Lower lobe of right lung (tissue), 2 donors: ENCODE data around the gene GDF11. TPM values are rescaled to one million over a fixed set of nuclear protein-coding genes. Genes with fewer than 3 reads are reported as not detected.
A peak's percentile ranks its signal among the peaks of the same experiment; 100 is the strongest.

Experiments used
- ATAC-seq, 2 donors: fragments of 200-7000 bp; cut with Tn5 transposase; one replicate each; pipeline ENCODE4 v1.9.1; 2020 to 2022; ENCODE audit warnings: mild to moderate bottlenecking in 2 of 2, moderate library complexity in 2 of 2
- DNase-seq: peaks from one replicate; pipeline ENCODE4 v3.0.0-alpha.2; 2020
- H3K27ac ChIP-seq: fragments of 200-600 bp; one replicate; pipeline ENCODE4 v1.8.0; 2022
- H3K27me3 ChIP-seq: fragments of 200-600 bp; one replicate; pipeline ENCODE4 v1.8.0; 2022; ENCODE audit warnings: low read depth
- H3K36me3 ChIP-seq: fragments of 200-600 bp; one replicate; pipeline ENCODE4 v1.8.0; 2022; ENCODE audit warnings: mild to moderate bottlenecking
- H3K4me1 ChIP-seq: fragments of 200-600 bp; one replicate; pipeline ENCODE4 v1.8.0; 2022
- H3K4me3 ChIP-seq: fragments of 200-600 bp; one replicate; pipeline ENCODE4 v1.8.0; 2022; ENCODE audit warnings: mild to moderate bottlenecking
- H3K9me3 ChIP-seq: fragments of 200-600 bp; one replicate; pipeline ENCODE4 v1.8.0; 2022
- intact Hi-C: fragments of 100-400 bp; cut with DNase I; formaldehyde crosslinking; loops from one replicate; pipeline ENCODE4 v1.11.0; 2022
- long read RNA-seq: library from polyadenylated mRNA; unstranded; transcript quantifications from one replicate; pipeline ENCODE4 v2.0.0, GENCODE V29; 2021
- total RNA-seq: library from RNA; stranded (reverse); fragmentation: NEBNext Ultra II Directional; extraction: Animal tissue kit (Norgen Biotek cat#: 25700); gene quantifications from one replicate; pipeline ENCODE4 v1.2.1, GENCODE V29; 2021
- TF ChIP-seq, protein P1 (sequence below): fragments of 200-600 bp; IDR thresholded peaks from one replicate; pipeline ENCODE4 v1.8.0; 2022; ENCODE audit warnings: antibody characterized with exemption, mild to moderate bottlenecking
- donor health status: DM: no; HTN: yes; CAD: no; lungs with severe emphysema.

GDF11 gene
- total RNA-seq: 3.8 TPM
- long read RNA-seq, full-length matches to known transcripts: 1 of 7 reads
- long read RNA-seq, partial matches to known transcripts: 0 of 7 reads
- long read RNA-seq, other reads (novel, unspliced or antisense): 6 of 7 reads

DNA sequence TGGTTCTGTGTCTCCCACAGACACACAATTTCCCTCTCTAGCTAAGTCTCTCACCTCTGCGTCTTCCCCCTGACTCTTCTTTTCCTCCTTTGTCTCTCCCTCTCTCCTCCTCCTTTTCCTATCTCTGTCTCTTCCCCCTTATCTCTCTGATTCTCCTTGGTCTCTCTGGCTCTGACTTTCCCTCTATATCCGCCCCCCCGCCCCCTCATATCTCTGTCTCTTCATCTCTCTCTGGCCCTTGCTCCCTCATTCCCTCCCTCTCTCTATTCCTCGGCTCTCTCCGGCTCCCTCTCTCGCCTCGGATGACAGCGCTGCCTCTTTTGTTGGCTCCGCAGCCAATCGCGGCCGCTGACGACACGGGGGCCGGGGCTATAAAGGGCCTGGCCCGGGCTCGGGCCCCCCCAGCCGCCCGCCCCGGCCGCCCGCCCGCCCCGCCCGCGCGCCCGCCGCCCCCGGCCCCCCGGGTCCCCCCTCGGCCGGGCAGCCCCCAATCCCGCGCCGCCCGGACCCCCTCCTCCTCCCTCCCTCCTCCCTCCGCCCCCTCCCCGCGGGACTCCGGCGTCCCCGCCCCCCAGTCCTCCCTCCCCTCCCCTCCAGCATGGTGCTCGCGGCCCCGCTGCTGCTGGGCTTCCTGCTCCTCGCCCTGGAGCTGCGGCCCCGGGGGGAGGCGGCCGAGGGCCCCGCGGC is at the start of gene GDF11:
TSS of gene GDF11 (plus strand) at position 404 of the 687 bp plus-strand sequence. CDS start at position 599, 195 bp downstream.
- peak; percentile 74 for DNase-seq
- H3K27me3 ChIP-seq: no peaks in the 10 kb centered on the region
- intact Hi-C loops: loop anchor here (10.0 kb wide), 1 partner anchor 192 kb away; the partner anchor contains the start of gene DGKA
- no peaks in the 10 kb centered on the region for H3K9me3 ChIP-seq
- peaks cover 21% of the 10 kb centered on the region for H3K4me1 ChIP-seq
- H3K4me3 ChIP-seq: peak within 1 kb of the TSS; percentile 58
- no peaks in the 10 kb centered on the region for H3K36me3 ChIP-seq
- H3K27ac ChIP-seq: peak within 1 kb of the TSS; percentile 21
- TF ChIP-seq, protein P1, sequence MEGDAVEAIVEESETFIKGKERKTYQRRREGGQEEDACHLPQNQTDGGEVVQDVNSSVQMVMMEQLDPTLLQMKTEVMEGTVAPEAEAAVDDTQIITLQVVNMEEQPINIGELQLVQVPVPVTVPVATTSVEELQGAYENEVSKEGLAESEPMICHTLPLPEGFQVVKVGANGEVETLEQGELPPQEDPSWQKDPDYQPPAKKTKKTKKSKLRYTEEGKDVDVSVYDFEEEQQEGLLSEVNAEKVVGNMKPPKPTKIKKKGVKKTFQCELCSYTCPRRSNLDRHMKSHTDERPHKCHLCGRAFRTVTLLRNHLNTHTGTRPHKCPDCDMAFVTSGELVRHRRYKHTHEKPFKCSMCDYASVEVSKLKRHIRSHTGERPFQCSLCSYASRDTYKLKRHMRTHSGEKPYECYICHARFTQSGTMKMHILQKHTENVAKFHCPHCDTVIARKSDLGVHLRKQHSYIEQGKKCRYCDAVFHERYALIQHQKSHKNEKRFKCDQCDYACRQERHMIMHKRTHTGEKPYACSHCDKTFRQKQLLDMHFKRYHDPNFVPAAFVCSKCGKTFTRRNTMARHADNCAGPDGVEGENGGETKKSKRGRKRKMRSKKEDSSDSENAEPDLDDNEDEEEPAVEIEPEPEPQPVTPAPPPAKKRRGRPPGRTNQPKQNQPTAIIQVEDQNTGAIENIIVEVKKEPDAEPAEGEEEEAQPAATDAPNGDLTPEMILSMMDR: no peak
- peak; percentile 46 to 52 for ATAC-seq

DNA sequence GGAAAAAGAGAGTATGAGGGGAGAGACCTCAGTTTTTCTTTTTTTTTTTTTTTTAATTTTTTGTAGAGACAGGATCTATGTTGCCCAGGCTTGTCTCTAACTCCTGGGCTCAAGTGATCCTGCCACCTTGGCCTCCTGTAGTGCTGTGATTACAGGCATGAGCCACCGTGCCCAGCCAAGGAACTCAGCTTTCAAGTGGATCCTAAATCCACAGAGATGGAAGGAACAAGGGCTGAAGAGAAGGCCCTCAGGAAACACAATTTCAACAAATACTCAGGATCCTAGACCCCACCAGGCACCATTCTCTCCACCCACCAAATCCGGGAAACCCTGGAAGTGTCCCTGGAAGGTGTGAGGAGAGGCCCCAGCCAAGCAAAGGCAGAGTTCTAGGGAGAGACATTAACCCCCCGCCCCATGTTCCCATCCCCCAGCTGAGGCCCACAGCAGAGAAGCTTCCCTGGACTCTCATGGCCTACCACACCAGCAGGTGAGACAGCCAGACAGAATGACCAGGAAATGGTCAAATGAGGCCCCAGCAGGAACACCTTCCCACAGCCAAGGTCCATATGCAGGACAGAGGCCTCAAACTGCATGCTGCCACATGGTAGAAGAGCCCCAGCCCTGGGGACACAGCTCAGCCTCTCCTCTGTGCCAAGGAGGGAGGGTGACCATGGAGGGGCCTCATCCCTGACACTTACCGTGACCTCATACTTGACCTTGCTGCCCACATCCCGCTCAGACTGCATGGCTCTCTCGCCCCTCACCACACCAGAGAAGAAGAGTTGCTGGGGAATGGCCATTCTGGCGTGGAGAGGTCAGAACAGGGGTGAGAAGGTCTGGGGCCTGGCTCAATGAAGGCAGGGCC is 49.4 kb upstream of the GDF11 start:
- DNase-seq (no peak), ATAC-seq (peak in 1 of 2 donors; percentile 25)
- H3K9me3 ChIP-seq: no peaks in the 10 kb centered on the region
- H3K27me3 ChIP-seq: no peaks in the 10 kb centered on the region
- no peak overlapping the region for H3K27ac ChIP-seq
- TF ChIP-seq, protein P1: no peak
- no peaks in the 10 kb centered on the region for H3K36me3 ChIP-seq
- H3K4me1 ChIP-seq: no peaks in the 10 kb centered on the region
- intact Hi-C loops: no loop called here
- no peak overlapping the region for H3K4me3 ChIP-seq

DNA sequence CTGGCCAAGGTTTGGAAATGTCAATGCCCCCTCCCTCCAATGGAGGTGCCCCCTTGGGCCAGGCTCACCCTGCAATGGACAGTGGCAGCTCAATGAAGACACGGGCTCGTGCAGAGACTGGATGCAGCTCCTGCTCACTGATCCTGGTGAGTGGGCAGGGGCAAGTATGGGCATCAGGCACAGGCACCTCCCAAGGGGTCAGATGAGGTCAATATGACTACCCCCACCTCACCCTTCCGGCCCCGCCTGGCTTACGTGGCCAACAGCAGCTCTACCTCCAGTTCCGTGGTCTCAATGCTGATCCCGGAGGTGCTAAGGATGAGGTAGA is 48.8 kb upstream of the GDF11 start:
- TF ChIP-seq, protein P1: no peak
- intact Hi-C loops: no loop called here
- no peaks in the 10 kb centered on the region for H3K27me3 ChIP-seq
- DNase-seq: no peak
- no peaks in the 10 kb centered on the region for H3K36me3 ChIP-seq
- H3K4me3 ChIP-seq: no peak overlapping the region
- ATAC-seq: no peak
- H3K4me1 ChIP-seq: no peaks in the 10 kb centered on the region
- H3K9me3 ChIP-seq: no peaks in the 10 kb centered on the region
- H3K27ac ChIP-seq: no peak overlapping the region

DNA sequence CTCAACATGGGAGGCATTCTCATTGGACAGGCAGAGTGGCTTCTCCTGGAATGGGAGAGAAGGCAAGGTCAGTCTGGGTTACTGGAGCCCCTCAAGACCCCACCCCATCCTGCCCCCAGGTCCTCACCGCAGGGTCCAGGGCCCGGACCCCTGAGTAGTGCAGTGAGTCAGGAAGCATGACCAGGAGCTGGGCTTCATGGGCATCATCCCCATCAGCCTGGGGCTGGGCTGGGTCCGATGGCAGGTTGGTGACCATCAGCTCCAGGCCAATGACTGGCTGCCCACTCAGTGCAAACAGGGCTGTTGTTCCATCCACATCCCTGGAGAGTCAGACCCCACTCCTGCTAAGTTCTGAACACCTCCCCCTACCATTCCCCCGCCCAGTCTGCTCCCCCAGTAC is 48.3 kb upstream of the GDF11 start:
- Histone ChIP-seq H3K27me3 (no peaks in the 10 kb centered on the region), H3K36me3 (no peaks in the 10 kb centered on the region), H3K4me3 (no peak overlapping the region), H3K9me3 (no peaks in the 10 kb centered on the region), H3K4me1 (no peaks in the 10 kb centered on the region), H3K27ac (no peak overlapping the region)
- no peak for DNase-seq
- ATAC-seq: peak in 1 of 2 donors; percentile 4
- TF ChIP-seq, protein P1: no peak
- intact Hi-C loops: no loop called here

DNA sequence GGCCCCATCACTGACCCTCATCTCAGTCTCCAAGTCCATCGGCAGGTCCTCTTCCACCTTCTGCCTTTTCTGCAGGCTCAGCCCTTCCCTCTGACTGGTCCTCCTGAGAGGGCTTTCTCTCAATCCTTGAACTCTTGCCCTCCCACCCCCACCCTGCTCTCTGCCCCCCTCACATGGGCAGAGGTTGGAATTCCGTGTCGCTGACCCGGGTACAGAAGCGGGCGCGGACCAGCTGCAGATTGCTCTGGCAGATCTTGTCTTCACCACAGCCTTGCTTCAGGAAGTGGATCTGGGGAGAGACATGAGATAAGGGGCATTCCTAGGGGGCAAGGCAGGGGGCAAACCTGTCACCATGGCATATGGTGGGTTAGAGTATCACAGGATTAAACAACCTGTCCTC is 47.6 kb upstream of the GDF11 start:
- ATAC-seq: no peak
- Histone ChIP-seq H3K27me3 (no peaks in the 10 kb centered on the region), H3K4me1 (no peaks in the 10 kb centered on the region), H3K27ac (no peak overlapping the region), H3K36me3 (no peaks in the 10 kb centered on the region), H3K9me3 (no peaks in the 10 kb centered on the region), H3K4me3 (no peak overlapping the region)
- no peak for DNase-seq
- intact Hi-C loops: no loop called here
- TF ChIP-seq, protein P1: no peak
